Measurements from ENCODE around the gene MARS2. TPM values are rescaled to one million over a fixed set of nuclear protein-coding genes. Genes with fewer than 3 reads are reported as not detected.
"Not testable (repeated sequence)": the region's sequence is repeated elsewhere in the genome, so short reads cannot be mapped to it uniquely, and the experiment has no call there.

MARS2 gene
- total and polyA plus RNA-seq, 2 donors (not counting 1 experiment from before 2014, with no cell fraction given) = 1.5 to 3.3 TPM

GRCh38 chr2:197727011-197727410 lies 21.8 kb downstream of the MARS2 start:
- no peak for DNase-seq (ENCODE audit: low read depth in 2 of 2)

GRCh38 chr2:197728555-197729544 lies 23.7 kb downstream of the MARS2 start:
- not testable (repeated sequence) for H3K27me3 ChIP-seq (ENCODE audit: control insufficient read depth, insufficient read depth, low read length); H3K4me2 ChIP-seq (ENCODE audit: extremely low read depth, insufficient read depth, low read length); H3K4me1 ChIP-seq (ENCODE audit: control insufficient read depth, extremely low read depth, insufficient read depth, low read length); H3K36me3 ChIP-seq (ENCODE audit: control insufficient read depth, insufficient read depth, low read length); H3K79me2 ChIP-seq (ENCODE audit: control insufficient read depth, insufficient read depth, low read length); H3K27ac ChIP-seq (ENCODE audit: insufficient read depth, low read length); H3K4me3 ChIP-seq (replicated peaks in 1 of 4; ENCODE audit: control extremely low read depth in 1 of 4, insufficient read depth in 1 of 4, low read depth in 3 of 4, low read length in 4 of 4); H3K9me3 ChIP-seq (ENCODE audit: control insufficient read depth, insufficient read depth, low read depth, low read length); H2AFZ ChIP-seq (ENCODE audit: low read length); DNase-seq (ENCODE audit: low read depth in 2 of 2); H3K9ac ChIP-seq (ENCODE audit: insufficient read depth, low read length); H4K20me1 ChIP-seq (ENCODE audit: control insufficient read depth, extremely low read depth, insufficient read depth, low read length)

More at GRCh38 chr2:197727011-197727410, 21.8 kb downstream of the MARS2 start:
- TF ChIP-seq EZH2 (IDR thresholded peaks at IDR 0.05; ENCODE audit: low read length, missing control alignments) (no peak), CTCF (conservative IDR thresholded peaks at IDR 0.05 in 1 of 2, IDR thresholded peaks at IDR 0.05 in 1 of 2; ENCODE audit: low read depth in 1 of 2, low read length in 2 of 2) (no peak)
- H3K27ac ChIP-seq (ENCODE audit: insufficient read depth, low read length) = no peak overlapping the region
- H3K36me3 ChIP-seq (ENCODE audit: control insufficient read depth, insufficient read depth, low read length) = no peaks in the 10 kb centered on the region
- H4K20me1 ChIP-seq (ENCODE audit: control insufficient read depth, extremely low read depth, insufficient read depth, low read length) = no peaks in the 10 kb centered on the region
- H3K4me3 ChIP-seq (replicated peaks in 1 of 4; ENCODE audit: control extremely low read depth in 1 of 4, insufficient read depth in 1 of 4, low read depth in 3 of 4, low read length in 4 of 4) = no peak overlapping the region
- no peaks in the 10 kb centered on the region for H3K4me1 ChIP-seq (ENCODE audit: control insufficient read depth, extremely low read depth, insufficient read depth, low read length)
- no peak overlapping the region for H3K4me2 ChIP-seq (ENCODE audit: extremely low read depth, insufficient read depth, low read length)
- H3K9me3 ChIP-seq (ENCODE audit: control insufficient read depth, insufficient read depth, low read depth, low read length) = no peaks in the 10 kb centered on the region
- no peak overlapping the region for H3K9ac ChIP-seq (ENCODE audit: insufficient read depth, low read length)
- no peaks in the 10 kb centered on the region for H3K79me2 ChIP-seq (ENCODE audit: control insufficient read depth, insufficient read depth, low read length)
- H2AFZ ChIP-seq (ENCODE audit: low read length) = no peak overlapping the region
- H3K27me3 ChIP-seq (ENCODE audit: control insufficient read depth, insufficient read depth, low read length) = no peaks in the 10 kb centered on the region

DNA sequence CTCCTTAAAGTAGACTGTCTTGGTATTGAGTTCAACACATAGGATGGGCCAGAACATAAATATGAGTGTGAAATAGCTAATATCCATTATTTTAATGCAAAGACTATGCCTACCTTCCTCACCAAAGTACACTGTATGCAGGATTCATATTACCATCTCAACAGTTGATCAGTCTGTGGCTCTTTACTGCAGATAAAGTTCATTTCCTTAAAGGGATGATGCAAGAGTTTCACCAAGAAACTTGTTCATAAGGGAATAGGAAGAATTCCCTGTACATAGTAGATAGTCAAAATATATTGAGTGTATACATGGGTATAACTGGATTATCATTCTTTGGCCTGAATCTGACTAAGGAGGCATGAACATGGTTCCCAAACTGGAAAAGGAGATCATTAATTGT lies 35.0 kb downstream of the MARS2 start:
- no peaks in the 10 kb centered on the region for H4K20me1 ChIP-seq (ENCODE audit: control insufficient read depth, extremely low read depth, insufficient read depth, low read length)
- H3K4me1 ChIP-seq (ENCODE audit: control insufficient read depth, extremely low read depth, insufficient read depth, low read length) = no peaks in the 10 kb centered on the region
- no peaks in the 10 kb centered on the region for H3K36me3 ChIP-seq (ENCODE audit: control insufficient read depth, insufficient read depth, low read length)
- no peak overlapping the region for H3K4me3 ChIP-seq (replicated peaks in 1 of 4; ENCODE audit: control extremely low read depth in 1 of 4, insufficient read depth in 1 of 4, low read depth in 3 of 4, low read length in 4 of 4)
- TF ChIP-seq EZH2 (IDR thresholded peaks at IDR 0.05; ENCODE audit: low read length, missing control alignments) (no peak), CTCF (conservative IDR thresholded peaks at IDR 0.05 in 1 of 2, IDR thresholded peaks at IDR 0.05 in 1 of 2; ENCODE audit: low read depth in 1 of 2, low read length in 2 of 2) (no peak)
- H3K9me3 ChIP-seq (ENCODE audit: control insufficient read depth, insufficient read depth, low read depth, low read length) = no peaks in the 10 kb centered on the region
- H3K27me3 ChIP-seq (ENCODE audit: control insufficient read depth, insufficient read depth, low read length) = no peaks in the 10 kb centered on the region
- no peak overlapping the region for H2AFZ ChIP-seq (ENCODE audit: low read length)
- peak in 1 of 2 donors; percentile 12 for DNase-seq (ENCODE audit: low read depth in 2 of 2)
- H3K79me2 ChIP-seq (ENCODE audit: control insufficient read depth, insufficient read depth, low read length) = no peaks in the 10 kb centered on the region
- H3K27ac ChIP-seq (ENCODE audit: insufficient read depth, low read length) = no peak overlapping the region
- no peak overlapping the region for H3K4me2 ChIP-seq (ENCODE audit: extremely low read depth, insufficient read depth, low read length)
- H3K9ac ChIP-seq (ENCODE audit: insufficient read depth, low read length) = no peak overlapping the region

Other genes starting within 250 kb of the MARS2 start
- gene HSPD1, start 205.5 kb upstream of the MARS2 start, total RNA-seq = 198 and 214 TPM in 2 replicates
- 175 and 258 TPM in 2 replicates for gene HSPD1, start 205.5 kb upstream of the MARS2 start, polyA plus RNA-seq
- gene HSPE1, start 205.0 kb upstream of the MARS2 start, total RNA-seq = 87.0 and 92.2 TPM in 2 replicates
- gene HSPE1, start 205.0 kb upstream of the MARS2 start, polyA plus RNA-seq = 147 and 240 TPM in 2 replicates
- 25.9 and 26.6 TPM in 2 replicates for gene MOB4, start 189.3 kb upstream of the MARS2 start, total RNA-seq
- 61.9 and 70.5 TPM in 2 replicates for gene MOB4, start 189.3 kb upstream of the MARS2 start, polyA plus RNA-seq
- gene RFTN2, start 29.8 kb upstream of the MARS2 start, total RNA-seq = 6.9 and 10.2 TPM in 2 replicates
- 0.73 and 0.95 TPM in 2 replicates for gene RFTN2, start 29.8 kb upstream of the MARS2 start, polyA plus RNA-seq
- not detected in 2 replicates for gene BOLL, start 80.0 kb downstream of the MARS2 start, total RNA-seq
- gene BOLL, start 80.0 kb downstream of the MARS2 start, polyA plus RNA-seq = not detected in 2 replicates
- gene PLCL1, start 99.2 kb downstream of the MARS2 start, total RNA-seq = 0.83 and 1.3 TPM in 2 replicates
- gene PLCL1, start 99.2 kb downstream of the MARS2 start, polyA plus RNA-seq = 0.48 and 0.78 TPM in 2 replicates

All from fibroblast of lung (primary cell).